ENCODE data around the gene ZNHIT2. TPM values are rescaled to one million over a fixed set of nuclear protein-coding genes. Genes with fewer than 3 reads are reported as not detected.

Gene ZNHIT2
- total RNA-seq, 1 donor from 2014 or later: 5.5 TPM

DNA sequence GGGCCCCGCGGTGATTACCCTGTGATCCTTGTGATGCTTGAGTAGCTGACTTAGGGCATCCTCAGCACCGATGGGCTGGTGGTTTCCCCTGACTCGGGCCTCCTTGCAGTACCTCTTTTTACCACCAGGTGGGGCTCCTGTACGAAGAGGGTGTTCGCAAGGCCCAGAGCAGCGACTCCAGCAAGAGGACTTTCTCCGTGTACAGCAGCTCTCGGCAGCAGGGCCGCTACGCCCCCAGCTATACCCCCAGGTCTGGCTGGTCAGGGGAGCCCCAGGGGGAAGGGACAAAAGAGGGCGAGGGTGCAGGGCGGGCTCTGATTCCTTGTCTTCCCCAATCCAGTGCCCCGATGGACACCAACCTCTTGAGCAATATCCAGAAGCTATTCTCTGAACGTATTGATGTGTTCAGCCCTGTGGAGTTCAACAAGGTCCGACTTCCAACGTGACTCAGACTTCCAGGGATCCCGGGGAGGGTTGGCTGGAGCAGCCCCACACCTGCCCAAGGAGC lies 7.1 kb downstream of the ZNHIT2 start:
- DNase-seq (peak; percentile 90), ATAC-seq (peak; percentile 44)
- intact Hi-C loops (cut with micrococcal nuclease): no loop called here

DNA sequence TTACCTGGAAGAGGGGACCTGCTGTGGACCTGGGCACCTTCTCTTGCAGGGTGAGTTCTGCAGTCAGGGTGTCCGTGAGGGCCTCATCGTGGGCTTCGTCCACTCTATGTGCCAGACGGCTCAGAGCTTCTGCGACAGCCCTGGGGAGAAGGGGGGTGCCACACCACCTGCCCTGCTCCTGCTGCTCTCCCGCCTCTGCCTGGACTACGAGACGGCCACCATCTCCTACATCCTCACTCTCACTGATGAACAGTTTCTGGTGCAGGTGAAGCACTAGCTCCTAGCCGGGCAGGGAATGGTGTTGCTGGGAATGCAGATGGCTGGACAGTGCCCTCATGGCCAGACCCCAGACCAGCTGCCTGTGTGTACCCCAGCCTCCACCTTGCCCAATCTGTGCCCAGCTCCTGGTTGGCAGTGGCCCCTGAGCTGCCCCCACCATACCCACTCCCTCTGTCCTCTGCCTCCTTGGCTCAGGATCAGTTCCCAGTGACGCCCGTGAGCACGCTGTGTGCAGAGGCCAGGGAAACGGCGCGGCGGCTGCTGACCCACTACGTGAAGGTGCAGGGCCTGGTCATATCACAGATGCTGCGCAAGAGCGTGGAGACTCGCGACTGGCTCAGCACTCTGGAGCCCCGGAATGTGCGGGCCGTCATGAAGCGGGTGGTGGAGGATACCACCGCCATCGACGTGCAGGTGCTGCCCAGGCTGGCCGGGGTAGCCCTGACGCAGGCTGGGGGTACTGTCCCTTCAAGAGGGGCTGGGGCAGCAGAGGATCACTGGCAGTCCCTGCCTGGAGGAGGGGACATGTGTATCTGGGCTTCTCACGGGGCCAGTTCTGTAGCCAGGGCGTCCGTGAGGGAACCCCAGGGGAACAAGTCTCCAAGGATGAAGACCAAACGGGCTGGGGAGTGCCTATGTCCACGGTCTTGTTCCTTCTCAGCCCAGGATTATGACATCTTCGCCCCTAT lies 8.0 kb downstream of the ZNHIT2 start:
- ATAC-seq (no peak), DNase-seq (no peak)
- intact Hi-C loops (cut with micrococcal nuclease): no loop called here

DNA sequence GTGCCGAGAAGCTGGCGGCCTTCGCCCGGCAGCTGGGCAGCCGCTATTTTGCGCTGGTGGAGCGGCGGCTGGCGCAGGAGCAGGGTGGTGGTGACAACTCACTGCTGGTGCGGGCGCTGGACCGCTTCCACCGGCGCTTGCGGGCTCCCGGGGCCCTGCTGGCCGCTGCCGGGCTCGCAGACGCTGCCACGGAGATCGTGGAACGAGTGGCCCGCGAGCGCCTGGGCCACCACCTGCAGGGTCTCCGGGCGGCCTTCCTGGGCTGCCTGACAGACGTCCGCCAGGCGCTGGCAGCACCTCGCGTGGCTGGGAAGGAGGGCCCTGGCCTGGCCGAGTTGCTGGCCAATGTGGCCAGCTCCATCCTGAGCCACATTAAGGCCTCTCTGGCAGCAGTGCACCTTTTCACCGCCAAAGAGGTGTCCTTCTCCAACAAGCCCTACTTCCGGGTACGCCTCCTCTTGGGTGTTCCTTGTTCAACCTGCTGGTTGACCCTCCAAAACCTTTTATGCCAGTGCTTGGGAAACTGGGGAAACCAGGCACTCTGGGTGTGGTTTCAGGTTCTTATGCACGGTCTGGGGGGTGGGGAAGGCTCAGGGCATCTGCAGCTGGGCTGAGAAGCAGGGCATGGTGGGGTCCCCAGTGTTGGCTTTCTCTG lies 8.9 kb downstream of the ZNHIT2 start:
- intact Hi-C loops (cut with micrococcal nuclease): no loop called here
- DNase-seq (no peak), ATAC-seq (no peak)

DNA sequence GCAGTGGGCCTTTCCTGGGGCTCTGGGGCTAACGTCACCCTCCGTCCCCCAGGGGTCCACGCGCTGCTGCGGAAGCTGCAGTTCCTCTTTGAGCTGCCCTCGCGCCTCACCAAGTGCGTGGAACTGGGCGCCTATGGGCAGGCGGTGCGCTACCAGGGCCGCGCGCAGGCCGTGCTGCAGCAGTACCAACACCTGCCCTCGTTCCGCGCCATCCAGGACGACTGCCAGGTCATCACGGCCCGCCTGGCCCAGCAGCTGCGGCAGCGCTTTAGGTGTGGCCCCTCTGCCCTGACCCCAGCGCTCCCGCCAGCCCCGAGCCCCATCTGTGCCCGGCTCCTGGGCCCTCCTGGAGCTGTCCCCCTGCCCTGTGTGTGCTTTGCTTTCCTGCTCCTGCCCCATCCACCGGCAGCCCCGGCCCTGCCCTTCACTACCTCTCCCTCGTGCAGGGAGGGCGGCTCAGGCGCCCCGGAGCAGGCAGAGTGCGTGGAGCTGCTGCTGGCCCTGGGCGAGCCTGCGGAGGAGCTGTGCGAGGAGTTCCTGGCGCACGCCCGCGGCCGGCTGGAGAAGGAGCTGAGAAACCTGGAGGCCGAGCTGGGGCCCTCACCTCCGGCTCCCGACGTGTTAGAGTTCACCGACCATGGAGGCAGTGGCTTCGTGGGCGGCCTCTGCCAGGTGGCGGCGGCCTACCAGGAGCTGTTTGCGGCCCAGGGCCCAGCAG lies 9.6 kb downstream of the ZNHIT2 start:
- intact Hi-C loops (cut with micrococcal nuclease): no loop called here
- DNase-seq (no peak), ATAC-seq (no peak)

DNA sequence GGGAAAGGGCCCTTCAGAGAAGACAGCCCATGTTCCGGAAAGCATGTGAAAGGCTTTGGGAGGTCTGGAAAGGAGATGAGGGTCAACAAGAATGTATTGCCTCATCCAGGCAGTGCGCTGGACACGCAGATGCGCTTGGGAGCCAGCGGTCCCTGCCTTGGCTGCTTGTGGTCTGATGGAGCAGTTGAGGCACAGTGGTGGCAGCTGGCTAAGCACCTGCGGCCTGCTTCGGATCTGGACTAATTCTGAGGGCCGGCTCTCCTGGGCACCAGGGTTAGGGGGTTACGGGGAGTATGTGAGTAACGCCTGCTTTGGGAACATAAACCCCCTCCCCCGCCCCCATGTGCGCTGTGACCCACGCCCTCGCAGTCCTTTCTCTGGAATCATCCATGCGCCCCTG lies 10.4 kb downstream of the ZNHIT2 start:
- intact Hi-C loops (cut with micrococcal nuclease): no loop called here
- DNase-seq (no peak), ATAC-seq (no peak)

DNA sequence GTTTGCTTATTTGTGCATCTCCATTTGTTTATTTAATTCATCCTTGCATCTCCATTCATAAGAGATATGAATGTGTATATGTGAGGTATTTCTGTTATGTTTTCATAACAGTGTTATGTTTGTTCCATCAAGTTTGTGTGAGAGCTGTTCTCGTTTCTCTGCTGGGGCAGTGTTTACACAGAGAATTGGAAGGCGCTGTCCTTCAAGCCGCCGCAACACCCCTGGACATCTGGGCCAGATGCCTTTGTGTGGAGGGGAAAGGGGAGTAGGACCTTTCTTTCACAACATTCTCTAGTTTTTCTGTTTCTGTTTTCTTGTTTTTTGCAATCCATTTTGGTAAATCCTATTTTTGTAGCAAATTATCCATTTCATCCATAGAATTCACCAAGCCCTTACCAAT lies 12.9 kb downstream of the ZNHIT2 start:
- intact Hi-C loops (cut with micrococcal nuclease): no loop called here
- ATAC-seq (peak; percentile 44), DNase-seq (peak; percentile 38)

DNA sequence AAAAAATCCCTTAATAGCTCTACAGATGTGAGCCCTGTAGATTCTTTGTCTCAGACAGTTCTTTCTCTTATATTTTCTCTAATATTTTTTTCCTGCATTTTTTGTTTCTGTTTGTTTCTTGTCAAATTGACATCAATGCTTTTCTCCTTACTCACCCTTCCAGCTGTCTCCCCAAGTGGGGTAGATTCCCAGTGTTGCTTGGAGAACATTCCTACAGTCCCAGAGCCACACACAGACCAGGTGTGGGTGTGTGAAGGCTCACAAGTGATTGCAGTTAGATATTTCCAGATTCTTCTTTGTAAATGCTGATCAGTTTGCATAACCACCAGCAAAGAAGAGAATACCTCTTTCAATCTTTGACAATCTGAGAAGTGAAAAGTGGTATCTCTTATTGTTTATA lies 14.0 kb downstream of the ZNHIT2 start:
- DNase-seq (no peak), ATAC-seq (no peak)
- intact Hi-C loops (cut with micrococcal nuclease): no loop called here

DNA sequence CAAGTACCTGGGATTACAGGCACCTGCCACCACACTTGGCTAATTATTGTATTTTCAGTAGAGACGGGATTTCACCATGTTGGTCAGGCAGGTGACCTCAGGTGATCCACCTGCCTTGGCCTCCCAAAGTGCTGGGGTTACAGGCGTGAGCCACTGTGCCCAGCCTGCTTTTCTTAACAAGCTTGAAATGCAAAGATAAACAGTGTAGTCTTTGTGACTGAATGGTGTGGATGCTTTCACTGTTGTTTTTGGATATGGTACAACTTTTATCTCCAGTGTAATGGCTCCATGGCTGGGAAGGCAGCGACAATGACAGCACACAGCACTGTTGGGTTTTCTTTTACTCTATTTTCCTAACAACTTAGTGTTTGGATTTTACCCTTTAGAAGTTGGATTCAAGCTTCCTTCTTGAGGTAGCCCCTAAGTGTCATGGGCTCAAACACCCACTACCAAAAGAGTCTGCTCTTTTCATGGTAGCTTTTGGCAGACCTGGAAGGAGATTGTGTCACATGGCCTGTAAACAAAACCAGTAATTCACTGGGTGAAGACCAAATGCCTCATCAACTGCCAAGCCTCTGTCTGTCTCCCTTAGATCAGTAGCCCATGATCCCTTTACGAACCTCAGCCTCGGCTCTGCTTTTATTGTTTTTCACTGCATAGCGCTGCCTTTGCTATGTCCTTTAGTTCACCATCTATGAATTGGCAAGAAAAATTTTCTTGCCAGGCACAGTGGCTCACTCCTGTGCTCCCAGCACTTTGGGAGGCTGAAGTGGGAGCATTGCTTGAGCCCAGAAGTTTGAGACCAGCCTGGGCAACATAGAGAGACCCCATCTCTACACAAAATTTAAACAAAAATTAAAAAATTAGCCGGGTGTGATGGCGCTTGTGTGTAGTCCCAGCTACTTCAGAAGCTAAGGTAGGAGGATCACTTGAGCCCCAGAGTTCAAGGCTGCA lies 15.1 kb downstream of the ZNHIT2 start:
- ATAC-seq: peak; percentile 69
- no peak for DNase-seq
- intact Hi-C loops (cut with micrococcal nuclease): no loop called here

DNA sequence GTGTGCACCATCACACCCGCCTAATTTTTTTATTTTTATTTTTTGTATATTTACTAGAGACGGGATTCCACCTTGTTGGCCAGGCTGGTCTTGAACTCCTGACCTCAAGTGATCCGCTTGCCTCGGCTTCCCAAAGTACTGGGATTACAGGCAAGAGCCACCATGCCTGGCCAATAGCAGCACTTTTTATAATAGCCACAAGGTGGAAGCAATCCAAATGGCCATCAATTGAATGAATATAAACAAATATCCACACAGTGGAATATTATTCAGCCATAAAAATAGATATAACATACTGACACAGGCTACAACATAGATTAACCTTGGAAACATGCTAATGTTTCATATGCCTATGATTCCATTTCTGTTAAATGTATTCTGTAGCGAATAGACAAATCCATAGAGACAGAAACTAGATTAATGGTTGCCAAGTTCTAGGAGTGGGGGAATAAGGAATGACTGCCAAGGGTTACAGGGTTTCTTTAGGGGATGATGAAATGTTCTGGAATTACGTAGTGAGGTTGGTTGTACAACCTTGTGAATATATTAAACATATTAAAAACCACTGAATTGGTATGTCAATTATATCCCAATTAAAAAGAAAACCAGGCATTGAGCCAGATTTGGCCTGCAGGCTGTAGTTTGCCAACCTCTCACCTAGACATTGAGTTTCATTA lies 16.7 kb downstream of the ZNHIT2 start:
- DNase-seq: no peak
- intact Hi-C loops (cut with micrococcal nuclease): no loop called here
- ATAC-seq: no peak

DNA sequence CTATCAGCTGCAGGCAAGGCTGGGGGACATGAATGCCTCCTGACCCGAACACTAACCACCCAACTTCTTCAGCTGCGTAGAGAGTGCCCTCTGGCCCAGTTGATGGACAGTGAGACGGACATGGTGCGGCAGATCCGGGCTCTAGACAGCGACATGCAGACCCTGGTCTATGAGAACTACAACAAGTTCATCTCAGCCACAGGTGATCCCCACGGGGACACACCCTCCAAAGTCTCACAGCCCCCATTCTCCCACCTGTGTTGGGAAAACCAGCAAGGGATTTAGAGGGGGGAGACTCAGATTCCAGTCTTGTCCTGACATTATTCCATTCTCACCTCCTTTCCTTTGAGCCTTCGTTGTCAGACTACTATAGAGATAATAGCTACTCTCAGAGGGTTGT lies 20.6 kb downstream of the ZNHIT2 start:
- ATAC-seq: peak; percentile 9
- intact Hi-C loops (cut with micrococcal nuclease): no loop called here
- DNase-seq: no peak

DNA sequence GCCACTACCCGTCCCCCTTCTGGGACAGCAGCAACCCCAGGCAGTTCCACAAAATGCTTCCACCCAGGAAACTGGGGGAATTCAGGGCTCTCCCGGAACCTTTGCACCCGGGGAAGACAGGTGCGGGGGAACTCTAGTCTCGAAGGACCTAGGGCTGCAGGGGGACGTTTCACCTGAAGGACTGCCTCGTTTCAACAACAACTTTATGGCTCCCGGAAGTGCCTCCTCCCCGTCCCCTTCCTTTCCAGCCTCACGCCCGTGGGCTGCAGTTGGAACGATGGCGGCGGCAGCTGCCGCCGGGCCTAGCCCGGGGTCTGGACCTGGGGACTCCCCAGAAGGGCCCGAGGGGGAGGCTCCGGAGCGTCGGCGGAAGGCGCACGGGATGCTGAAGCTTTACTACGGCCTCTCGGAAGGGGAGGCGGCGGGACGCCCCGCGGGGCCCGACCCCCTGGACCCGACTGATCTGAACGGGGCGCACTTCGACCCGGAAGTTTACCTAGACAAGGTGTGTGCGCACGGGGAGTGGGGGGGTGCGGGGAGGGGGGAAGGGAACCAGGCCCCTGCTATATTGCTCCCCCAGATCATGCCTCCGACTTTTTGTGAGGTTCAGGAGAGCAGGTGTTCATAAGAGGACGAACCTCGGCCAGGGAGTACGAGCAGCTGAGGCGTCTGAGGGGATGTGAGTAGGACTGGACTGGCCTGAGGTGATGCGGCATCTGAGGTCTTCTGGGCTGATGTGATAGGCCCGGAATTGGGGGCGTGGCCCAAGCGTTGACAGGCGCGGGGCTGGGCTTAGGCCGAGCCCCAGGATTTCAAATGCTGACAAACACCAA lies 21.3 kb downstream of the ZNHIT2 start, which contains the start of gene VPS51:
TSS of gene VPS51 (plus strand) at position 241 of the 833 bp plus-strand sequence. CDS start at position 278, 37 bp downstream.
- DNase-seq (peak; percentile 94), ATAC-seq (peak; percentile 95)
- intact Hi-C loops (cut with micrococcal nuclease): no loop called here

DNA sequence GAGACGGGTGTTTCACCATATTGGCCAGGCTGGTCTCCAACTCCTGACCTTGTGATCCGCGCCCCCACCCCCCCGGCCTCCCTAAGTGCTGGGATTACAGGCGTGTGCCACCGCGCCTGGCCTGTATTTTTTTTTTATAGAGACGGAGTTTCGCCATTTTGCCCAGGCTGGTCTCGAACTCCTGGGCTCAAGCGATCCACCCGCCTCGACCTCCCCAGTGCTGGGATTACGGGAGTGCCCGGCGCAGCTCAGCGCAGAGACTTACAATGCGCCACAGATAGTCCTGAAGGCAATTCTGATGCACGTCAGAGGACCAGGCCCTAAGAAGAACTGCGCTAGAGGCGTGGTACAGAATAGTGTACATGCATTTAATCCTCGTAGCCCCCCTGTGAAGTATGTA lies 22.1 kb downstream of the ZNHIT2 start:
- ATAC-seq (no peak), DNase-seq (peak; percentile 20)
- intact Hi-C loops (cut with micrococcal nuclease): no loop called here

DNA sequence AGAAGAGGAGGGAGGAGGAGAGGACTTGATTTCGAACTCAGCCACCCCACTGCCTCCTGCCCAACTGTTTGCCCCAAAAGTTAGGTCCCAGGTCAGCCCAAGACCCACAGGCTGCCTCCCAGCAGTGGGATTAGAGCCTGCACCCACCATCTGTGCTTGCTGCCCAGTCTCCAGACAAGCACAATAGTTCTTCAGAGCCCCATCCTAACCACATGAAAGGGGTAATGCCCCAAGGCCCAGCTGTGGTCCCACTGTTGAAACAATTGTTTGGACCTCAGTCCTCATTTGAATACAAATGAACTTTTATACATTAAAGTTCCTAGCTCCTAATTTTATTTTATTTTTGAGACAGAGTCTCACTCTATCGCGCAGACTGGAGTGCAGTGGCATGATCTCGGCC lies 26.9 kb downstream of the ZNHIT2 start:
- ATAC-seq: no peak
- peak; percentile 9 for DNase-seq
- intact Hi-C loops (cut with micrococcal nuclease): no loop called here

DNA sequence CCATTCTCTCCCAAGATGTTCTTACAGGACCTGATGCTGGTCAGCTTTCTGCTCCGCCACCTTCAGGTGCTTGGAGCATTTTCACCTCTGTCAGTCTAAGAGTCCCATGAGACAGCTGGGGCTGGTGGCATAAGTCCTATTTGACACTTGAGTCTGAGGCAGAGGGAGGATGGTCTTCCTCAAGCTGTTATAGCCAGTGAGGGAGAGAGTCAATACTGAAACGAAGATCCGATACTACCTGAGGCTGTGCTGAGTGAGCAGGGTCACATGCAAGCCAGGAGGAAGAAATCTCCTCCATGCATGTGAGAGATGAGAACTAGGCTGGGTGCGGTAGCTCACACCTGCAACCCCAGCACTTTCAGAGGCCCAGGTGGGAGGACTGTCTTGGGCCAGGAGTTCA lies 27.9 kb downstream of the ZNHIT2 start:
- intact Hi-C loops (cut with micrococcal nuclease): no loop called here
- ATAC-seq (no peak), DNase-seq (no peak)

DNA sequence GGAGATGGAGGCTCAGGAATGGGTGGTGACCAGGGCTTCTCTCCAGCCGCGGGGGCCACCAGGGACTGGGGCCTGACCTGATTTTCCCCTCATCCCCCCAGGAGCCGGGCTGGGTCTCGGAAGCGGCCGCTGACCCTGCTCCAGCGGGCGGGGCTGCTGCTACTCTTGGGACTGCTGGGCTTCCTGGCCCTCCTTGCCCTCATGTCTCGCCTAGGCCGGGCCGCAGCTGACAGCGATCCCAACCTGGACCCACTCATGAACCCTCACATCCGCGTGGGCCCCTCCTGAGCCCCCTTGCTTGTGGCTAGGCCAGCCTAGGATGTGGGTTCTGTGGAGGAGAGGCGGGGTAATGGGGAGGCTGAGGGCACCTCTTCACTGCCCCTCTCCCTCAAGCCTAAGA lies 29.7 kb downstream of the ZNHIT2 start:
- intact Hi-C loops (cut with micrococcal nuclease): no loop called here
- DNase-seq (no peak), ATAC-seq (no peak)

DNA sequence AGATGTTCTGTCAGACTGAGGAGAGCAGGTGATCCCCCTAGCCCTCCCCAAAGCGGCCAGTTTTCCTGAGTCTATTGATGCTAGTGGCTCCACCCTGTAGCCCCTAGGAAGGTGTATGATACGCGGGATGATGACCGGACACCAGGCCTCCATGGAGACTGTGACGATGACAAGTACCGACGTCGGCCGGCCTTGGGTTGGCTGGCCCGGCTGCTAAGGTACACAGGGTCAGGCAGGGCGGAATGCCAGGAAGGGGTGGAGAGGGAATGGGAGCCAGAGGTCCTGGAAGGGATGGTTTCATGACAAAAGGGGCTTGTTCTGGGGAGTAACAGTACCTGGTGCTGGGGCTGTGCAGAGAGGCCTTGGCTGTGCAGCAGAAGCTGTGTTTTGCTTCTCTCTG lies 30.3 kb downstream of the ZNHIT2 start:
- DNase-seq (no peak), ATAC-seq (no peak)
- intact Hi-C loops (cut with micrococcal nuclease): no loop called here

DNA sequence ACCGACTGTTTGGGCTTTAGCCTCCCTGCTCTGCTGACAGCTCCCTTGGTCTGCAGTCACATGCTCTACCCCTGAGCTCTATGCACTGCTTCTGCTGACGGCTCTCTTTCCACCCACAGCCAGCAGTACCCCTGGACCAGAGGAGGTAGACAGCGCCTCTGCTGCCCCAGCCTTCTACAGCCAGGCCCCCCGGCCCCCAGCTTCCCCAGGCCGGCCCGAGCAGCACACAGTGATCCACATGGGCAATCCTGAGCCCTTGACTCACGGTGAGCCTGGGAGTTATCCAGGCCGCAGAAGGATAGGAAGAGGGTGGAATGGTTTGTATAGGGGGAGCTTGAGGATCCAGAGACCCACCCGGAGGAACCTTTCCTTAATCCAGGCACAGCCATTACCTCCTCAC lies 30.7 kb downstream of the ZNHIT2 start:
- ATAC-seq: no peak
- intact Hi-C loops (cut with micrococcal nuclease): no loop called here
- no peak for DNase-seq

Measured in left ventricle myocardium superior (tissue), 1 donor.